ENCODE results near the gene MESD. TPM values are rescaled to one million over a fixed set of nuclear protein-coding genes. Genes with fewer than 3 reads are reported as not detected.

MESD gene
- total RNA-seq, 1 experiment from 2014 or later: 21.9 TPM

DNA sequence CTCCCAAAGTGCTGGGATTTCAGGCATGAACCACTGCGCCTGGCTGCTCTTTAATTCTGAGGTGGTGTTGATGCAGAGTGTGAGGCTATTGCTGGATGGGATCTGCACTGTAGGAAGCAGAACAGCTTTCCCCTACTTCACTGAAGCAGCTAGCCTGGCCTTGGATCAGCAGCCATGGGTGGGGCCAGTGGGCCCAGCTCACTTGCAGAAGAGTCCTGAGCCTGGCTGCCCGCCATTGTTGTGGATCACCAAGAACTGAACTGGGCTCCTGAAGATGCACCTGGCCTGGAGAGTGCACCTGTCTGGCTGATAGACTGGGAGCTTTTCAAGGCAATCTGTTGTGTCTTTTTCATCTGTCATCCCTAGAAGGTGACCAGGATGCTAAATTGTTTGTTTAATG lies 23.0 kb upstream of the MESD start:
- ChIA-PET CTCF (no interaction called here), POLR2A (ENCODE audit: unreplicated experiment) (interaction anchor here (0.7 kb wide), 1 partner anchor 54 kb away, joined by 3 read pairs; no protein-coding TSS in a partner anchor)
- Histone ChIP-seq H3K36me3 (ENCODE audit: low read depth) (no peaks in the 10 kb centered on the region), H3K79me2 (ENCODE audit: low read depth) (peaks cover 23% of the 10 kb centered on the region), H3K9me2 (ENCODE audit: insufficient read depth) (no peaks in the 10 kb centered on the region), H3F3A (ENCODE audit: insufficient read depth, low read depth) (no peaks in the 10 kb centered on the region), H2AFZ (no peak overlapping the region), H3K4me3 (no peak overlapping the region), H3K27me3 (ENCODE audit: insufficient read depth, low read depth) (no peaks in the 10 kb centered on the region), H3K4me2 (no peak overlapping the region), H3K9me3 (ENCODE audit: insufficient read depth, low read depth) (no peaks in the 10 kb centered on the region), H3K4me1 (replicated peaks; ENCODE audit: insufficient read depth) (no peaks in the 10 kb centered on the region), H3K27ac (no peak overlapping the region), H4K20me1 (ENCODE audit: insufficient read depth) (peaks cover 14% of the 10 kb centered on the region)
- BruUV-seq (replicated peaks): no TSS peak
- DNase-seq: no peak
- TF ChIP-seq, protein P1, sequence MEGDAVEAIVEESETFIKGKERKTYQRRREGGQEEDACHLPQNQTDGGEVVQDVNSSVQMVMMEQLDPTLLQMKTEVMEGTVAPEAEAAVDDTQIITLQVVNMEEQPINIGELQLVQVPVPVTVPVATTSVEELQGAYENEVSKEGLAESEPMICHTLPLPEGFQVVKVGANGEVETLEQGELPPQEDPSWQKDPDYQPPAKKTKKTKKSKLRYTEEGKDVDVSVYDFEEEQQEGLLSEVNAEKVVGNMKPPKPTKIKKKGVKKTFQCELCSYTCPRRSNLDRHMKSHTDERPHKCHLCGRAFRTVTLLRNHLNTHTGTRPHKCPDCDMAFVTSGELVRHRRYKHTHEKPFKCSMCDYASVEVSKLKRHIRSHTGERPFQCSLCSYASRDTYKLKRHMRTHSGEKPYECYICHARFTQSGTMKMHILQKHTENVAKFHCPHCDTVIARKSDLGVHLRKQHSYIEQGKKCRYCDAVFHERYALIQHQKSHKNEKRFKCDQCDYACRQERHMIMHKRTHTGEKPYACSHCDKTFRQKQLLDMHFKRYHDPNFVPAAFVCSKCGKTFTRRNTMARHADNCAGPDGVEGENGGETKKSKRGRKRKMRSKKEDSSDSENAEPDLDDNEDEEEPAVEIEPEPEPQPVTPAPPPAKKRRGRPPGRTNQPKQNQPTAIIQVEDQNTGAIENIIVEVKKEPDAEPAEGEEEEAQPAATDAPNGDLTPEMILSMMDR (conservative IDR thresholded peaks at IDR 0.05): no peak
- TF ChIP-seq EZH2 (IDR thresholded peaks at IDR 0.05; ENCODE audit: low read depth): no peak
- intact Hi-C loops (cut with micrococcal nuclease; ENCODE audit: unreplicated experiment): no loop called here

DNA sequence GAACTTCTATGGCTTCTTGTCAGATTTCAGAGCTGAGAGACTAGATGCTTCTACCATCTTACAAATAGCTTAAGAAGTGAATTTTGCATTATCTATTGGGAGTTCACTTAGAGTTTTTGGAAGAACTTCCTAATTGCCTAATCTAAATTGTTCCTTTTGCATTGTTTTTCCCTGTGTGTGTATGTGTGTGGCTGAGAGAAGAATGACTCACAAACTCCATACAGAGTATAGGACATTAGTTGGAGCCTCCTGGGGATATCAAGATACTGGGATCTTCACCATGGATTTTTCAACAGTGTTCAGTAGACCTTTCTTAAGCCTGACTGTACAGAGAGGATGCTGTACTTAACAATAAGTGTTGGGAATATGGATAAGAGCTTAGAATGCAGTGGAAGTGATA lies 22.0 kb upstream of the MESD start:
- CTCF ChIA-PET: no interaction called here
- Histone ChIP-seq H3K9me3 (ENCODE audit: insufficient read depth, low read depth) (no peaks in the 10 kb centered on the region), H3F3A (ENCODE audit: insufficient read depth, low read depth) (no peaks in the 10 kb centered on the region; the same call in 1 of the 2 replicates), H2AFZ (no peak overlapping the region), H3K4me1 (replicated peaks; ENCODE audit: insufficient read depth) (no peaks in the 10 kb centered on the region), H3K4me2 (no peak overlapping the region), H3K4me3 (no peak overlapping the region), H3K27ac (no peak overlapping the region), H4K20me1 (ENCODE audit: insufficient read depth) (peaks cover 14% of the 10 kb centered on the region), H3K9me2 (ENCODE audit: insufficient read depth) (no peaks in the 10 kb centered on the region), H3K79me2 (ENCODE audit: low read depth) (peaks cover 33% of the 10 kb centered on the region), H3K27me3 (ENCODE audit: insufficient read depth, low read depth) (no peaks in the 10 kb centered on the region), H3K36me3 (ENCODE audit: low read depth) (no peaks in the 10 kb centered on the region)
- TF ChIP-seq, protein P1 (conservative IDR thresholded peaks at IDR 0.05): no peak
- no peak for TF ChIP-seq EZH2 (IDR thresholded peaks at IDR 0.05; ENCODE audit: low read depth)
- intact Hi-C loops (cut with micrococcal nuclease; ENCODE audit: unreplicated experiment): no loop called here
- DNase-seq: no peak
- POLR2A ChIA-PET (ENCODE audit: unreplicated experiment): no interaction called here
- BruUV-seq (replicated peaks): no TSS peak

DNA sequence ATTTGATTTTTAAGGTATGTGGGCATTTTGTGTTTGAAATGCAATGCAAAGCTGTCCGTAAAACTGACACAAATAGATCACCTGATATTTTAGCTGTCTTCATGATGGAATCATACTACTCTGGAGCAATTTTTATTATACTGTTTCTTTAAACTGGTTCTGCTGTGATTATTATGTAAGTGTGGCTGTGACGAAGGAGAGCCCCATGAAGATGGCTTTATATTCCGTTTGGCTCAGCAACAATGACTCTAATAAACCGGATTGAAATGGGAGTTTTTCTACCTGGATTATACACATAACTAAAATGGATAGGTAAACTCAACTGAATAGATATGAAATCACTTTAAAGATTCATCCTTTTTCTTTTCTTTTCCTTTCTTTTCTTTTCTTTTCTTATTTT lies 20.5 kb upstream of the MESD start:
- H4K20me1 ChIP-seq (ENCODE audit: insufficient read depth): peaks cover 14% of the 10 kb centered on the region
- ChIA-PET POLR2A (ENCODE audit: unreplicated experiment) (no interaction called here), CTCF (no interaction called here)
- DNase-seq: no peak
- H3K27ac ChIP-seq: no peak overlapping the region
- no peaks in the 10 kb centered on the region; the same call in 1 of the 2 replicates for H3K4me1 ChIP-seq (replicated peaks; ENCODE audit: insufficient read depth)
- no peak overlapping the region for H3K4me3 ChIP-seq
- no peak overlapping the region for H3K4me2 ChIP-seq
- TF ChIP-seq, protein P1 (conservative IDR thresholded peaks at IDR 0.05): no peak
- TF ChIP-seq EZH2 (IDR thresholded peaks at IDR 0.05; ENCODE audit: low read depth): no peak
- H3F3A ChIP-seq (ENCODE audit: insufficient read depth, low read depth): no peaks in the 10 kb centered on the region; the same call in 1 of the 2 replicates
- H3K9me2 ChIP-seq (ENCODE audit: insufficient read depth): no peaks in the 10 kb centered on the region
- peaks cover 46% of the 10 kb centered on the region for H3K79me2 ChIP-seq (ENCODE audit: low read depth)
- no peaks in the 10 kb centered on the region for H3K27me3 ChIP-seq (ENCODE audit: insufficient read depth, low read depth)
- no peaks in the 10 kb centered on the region for H3K9me3 ChIP-seq (ENCODE audit: insufficient read depth, low read depth)
- no TSS peak for BruUV-seq (replicated peaks)
- intact Hi-C loops (cut with micrococcal nuclease; ENCODE audit: unreplicated experiment): no loop called here
- no peaks in the 10 kb centered on the region for H3K36me3 ChIP-seq (ENCODE audit: low read depth)
- H2AFZ ChIP-seq: no peak overlapping the region

Data from PC-9 (cell line).